Ectodermal cell (in vitro differentiated cells): ENCODE data around the gene ALDH3A1.
A peak's percentile ranks its signal among the peaks of the same experiment; 100 is the strongest.

Experiments used
- H3K27ac ChIP-seq: 2 replicates; pipeline ENCODE4 v1.7.0; 2013; ENCODE audit warnings: mild to moderate bottlenecking, low read depth, low read length; ENCODE audit not compliant: insufficient read depth, poor library complexity, severe bottlenecking
- H3K27me3 ChIP-seq: 2 replicates; pipeline ENCODE4 v1.7.0; 2013; ENCODE audit warnings: mild to moderate bottlenecking, low read length; ENCODE audit not compliant: insufficient read depth, control insufficient read depth, poor library complexity, severe bottlenecking
- H3K36me3 ChIP-seq: one replicate; pipeline ENCODE4 v1.7.0; 2013; ENCODE audit warnings: low read length; ENCODE audit not compliant: control insufficient read depth, insufficient read depth
- H3K4me1 ChIP-seq: one replicate; pipeline ENCODE4 v1.7.0; 2013; ENCODE audit warnings: low read length; ENCODE audit not compliant: control insufficient read depth, insufficient read depth
- H3K4me3 ChIP-seq: 2 replicates; pipeline ENCODE4 v1.7.0; 2013; ENCODE audit warnings: low read depth, low read length, control low read depth; ENCODE audit not compliant: insufficient read depth
- H3K9me3 ChIP-seq: 2 replicates; pipeline ENCODE4 v1.7.0; 2013; ENCODE audit warnings: mild to moderate bottlenecking, low read length, moderate library complexity; ENCODE audit not compliant: control insufficient read depth
- WGBS, 2 experiments: methylation state at CpG; one replicate each; pipeline ENCODE4 v1.1.7; 2013; ENCODE audit warnings: missing lambda C conversion rate in 2 of 2; 5-methylcytosine and 5-hydroxymethylcytosine counted together

The ALDH3A1 gene

GRCh38 chr17:19750020-19750572 is 2.0 kb upstream of the ALDH3A1 start:
- H3K36me3 ChIP-seq: no peaks in the 10 kb centered on the region
- H3K4me3 ChIP-seq: no peak overlapping the region
- no peak overlapping the region for H3K27ac ChIP-seq
- H3K4me1 ChIP-seq: peaks cover 6% of the 10 kb centered on the region
- WGBS, 2 experiments: 93 to 97% methylated on average over 9 of the region's 9 CpGs
- H3K9me3 ChIP-seq: no peaks in the 10 kb centered on the region
- H3K27me3 ChIP-seq: peaks cover 6% of the 10 kb centered on the region

- Histone ChIP-seq H3K27me3 (peaks cover 8% of the 10 kb centered on the region), H3K4me1 (peaks cover 9% of the 10 kb centered on the region), H3K27ac (no peak overlapping the region), H3K9me3 (no peaks in the 10 kb centered on the region), H3K4me3 (no peak overlapping the region), H3K36me3 (no peaks in the 10 kb centered on the region)
- 74 to 76% methylated on average over 13 of the region's 13 CpGs for WGBS, 2 experiments
These were observed 702 bp upstream of the ALDH3A1 start for GRCh38 chr17:19748807-19749193.

DNA sequence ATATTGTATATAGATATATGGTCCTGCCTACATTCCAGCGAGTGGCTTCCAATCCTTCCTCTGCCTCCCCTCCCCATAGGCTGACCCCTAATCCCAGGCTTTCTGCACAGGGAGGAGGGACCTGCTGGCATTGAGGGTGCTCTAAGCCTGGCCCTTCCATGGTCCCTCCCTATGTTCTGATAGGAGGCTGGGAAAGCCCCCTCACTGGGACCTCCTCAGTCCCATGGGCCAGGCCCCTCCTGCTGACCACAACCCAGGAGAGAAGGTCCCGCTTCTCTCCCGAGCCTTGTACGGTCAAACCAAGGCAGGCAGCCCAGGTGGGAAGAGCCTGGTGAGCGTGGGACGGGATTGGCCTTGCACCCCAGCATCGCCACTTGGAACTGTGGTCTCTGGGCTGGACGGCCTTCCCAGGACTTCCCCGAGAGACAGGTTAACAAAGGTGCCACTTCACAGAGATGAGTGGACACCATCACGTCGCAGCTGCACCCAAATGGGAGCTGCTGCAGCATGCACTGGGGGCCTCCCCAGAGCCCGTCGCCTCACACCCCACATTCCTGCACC is 859 bp downstream of the ALDH3A1 start:
- peaks cover 8% of the 10 kb centered on the region for H3K27me3 ChIP-seq
- peaks cover 9% of the 10 kb centered on the region for H3K4me1 ChIP-seq
- H3K4me3 ChIP-seq: no peak overlapping the region
- H3K27ac ChIP-seq: no peak overlapping the region
- 94 to 95% methylated on average over 13 of the region's 13 CpGs for WGBS, 2 experiments
- no peaks in the 10 kb centered on the region for H3K9me3 ChIP-seq
- no peaks in the 10 kb centered on the region for H3K36me3 ChIP-seq

DNA sequence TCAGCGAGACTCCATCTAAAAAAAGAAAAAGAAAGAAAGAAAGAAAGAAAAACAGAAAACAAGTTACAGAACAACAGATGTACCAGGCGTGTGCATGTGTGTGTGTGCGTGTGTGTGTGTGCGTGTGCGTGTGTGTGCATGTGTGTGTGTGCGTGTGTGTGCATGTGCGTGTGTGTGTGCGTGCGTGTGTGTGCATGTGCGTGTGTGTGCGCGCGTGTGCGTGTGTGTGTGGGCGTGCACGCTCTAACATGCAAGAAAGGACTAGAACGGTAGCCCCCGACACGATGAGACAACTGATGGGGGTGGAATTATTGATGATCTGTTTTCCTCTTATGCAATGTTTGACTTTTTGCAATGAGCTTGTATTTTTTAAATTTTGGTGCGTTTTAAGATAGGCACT is 1.6 kb downstream of the ALDH3A1 start:
- Histone ChIP-seq H3K4me3 (no peak overlapping the region), H3K9me3 (no peaks in the 10 kb centered on the region), H3K27ac (no peak overlapping the region), H3K36me3 (no peaks in the 10 kb centered on the region), H3K4me1 (peaks cover 9% of the 10 kb centered on the region), H3K27me3 (peaks cover 8% of the 10 kb centered on the region)
- WGBS, 2 experiments: 91 to 93% methylated on average over 20 of the region's 20 CpGs

GRCh38 chr17:19744922-19745757 is 3.0 kb downstream of the ALDH3A1 start:
- H3K4me3 ChIP-seq: peak overlapping the region; percentile 33
- 32 to 37% methylated on average over 50 of the region's 50 CpGs for WGBS, 2 experiments
- H3K4me1 ChIP-seq: peaks cover 9% of the 10 kb centered on the region
- no peaks in the 10 kb centered on the region for H3K9me3 ChIP-seq
- no peak overlapping the region for H3K27ac ChIP-seq
- H3K27me3 ChIP-seq: peaks cover 8% of the 10 kb centered on the region
- H3K36me3 ChIP-seq: no peaks in the 10 kb centered on the region

DNA sequence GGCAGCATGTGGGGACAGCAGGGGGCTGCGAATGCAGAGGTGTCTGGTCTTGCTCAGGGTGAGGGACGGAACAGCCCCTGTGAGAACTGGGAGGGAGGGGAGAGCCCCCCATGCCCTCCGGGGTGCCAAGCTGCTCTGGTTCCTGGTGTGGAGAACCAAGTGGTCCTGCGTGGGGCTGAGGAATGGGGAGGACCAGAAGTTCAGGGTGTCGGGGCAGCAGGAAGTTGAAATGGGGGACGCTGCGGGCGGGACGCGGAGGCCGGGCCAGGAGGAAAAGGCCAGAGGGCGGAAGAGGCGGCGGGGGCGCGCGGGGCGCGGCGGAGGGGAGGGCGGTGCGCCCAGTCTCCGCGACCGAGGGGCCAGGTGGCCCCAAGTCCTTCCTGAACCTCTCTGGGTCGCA is 3.6 kb downstream of the ALDH3A1 start:
- H3K9me3 ChIP-seq: no peaks in the 10 kb centered on the region
- H3K36me3 ChIP-seq: no peaks in the 10 kb centered on the region
- peaks cover 8% of the 10 kb centered on the region for H3K27me3 ChIP-seq
- peaks cover 9% of the 10 kb centered on the region for H3K4me1 ChIP-seq
- 12 to 16% methylated on average over 26 of the region's 26 CpGs for WGBS, 2 experiments
- H3K4me3 ChIP-seq: peak overlapping the region; percentile 33
- H3K27ac ChIP-seq: no peak overlapping the region

GRCh38 chr17:19743101-19744100 is 4.7 kb downstream of the ALDH3A1 start:
- H3K4me1 ChIP-seq: peaks cover 9% of the 10 kb centered on the region
- no peaks in the 10 kb centered on the region for H3K9me3 ChIP-seq
- WGBS, 2 experiments: 93 to 95% methylated on average over 34 of the region's 34 CpGs
- H3K27ac ChIP-seq: no peak overlapping the region
- H3K27me3 ChIP-seq: peaks cover 8% of the 10 kb centered on the region
- no peak overlapping the region for H3K4me3 ChIP-seq
- no peaks in the 10 kb centered on the region for H3K36me3 ChIP-seq

DNA sequence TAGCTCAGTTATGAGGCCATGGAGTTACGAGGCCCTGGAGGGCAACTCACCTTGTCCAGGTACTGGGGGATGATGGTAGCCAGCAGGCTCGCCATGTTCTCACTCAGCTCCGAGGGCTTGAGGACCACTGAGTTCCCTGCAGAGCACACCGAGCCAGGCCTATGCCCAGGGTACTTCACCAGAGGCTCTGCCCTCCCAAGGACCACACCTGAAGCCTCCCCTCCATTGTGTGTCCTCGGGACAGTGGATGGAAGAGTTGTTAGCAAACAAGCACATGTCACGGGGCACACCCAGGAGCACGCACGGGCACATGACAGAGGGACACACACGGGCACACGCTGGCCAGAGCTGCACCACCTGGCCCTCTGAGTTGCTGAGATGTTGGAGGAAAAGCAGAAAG is 5.6 kb downstream of the ALDH3A1 start:
- Histone ChIP-seq H3K27ac (no peak overlapping the region), H3K4me1 (peaks cover 9% of the 10 kb centered on the region), H3K9me3 (no peaks in the 10 kb centered on the region), H3K4me3 (no peak overlapping the region), H3K27me3 (peaks cover 8% of the 10 kb centered on the region), H3K36me3 (no peaks in the 10 kb centered on the region)
- whole genome bisulfite sequencing, 2 experiments: 95 to 96% methylated on average over 10 of the region's 10 CpGs

DNA sequence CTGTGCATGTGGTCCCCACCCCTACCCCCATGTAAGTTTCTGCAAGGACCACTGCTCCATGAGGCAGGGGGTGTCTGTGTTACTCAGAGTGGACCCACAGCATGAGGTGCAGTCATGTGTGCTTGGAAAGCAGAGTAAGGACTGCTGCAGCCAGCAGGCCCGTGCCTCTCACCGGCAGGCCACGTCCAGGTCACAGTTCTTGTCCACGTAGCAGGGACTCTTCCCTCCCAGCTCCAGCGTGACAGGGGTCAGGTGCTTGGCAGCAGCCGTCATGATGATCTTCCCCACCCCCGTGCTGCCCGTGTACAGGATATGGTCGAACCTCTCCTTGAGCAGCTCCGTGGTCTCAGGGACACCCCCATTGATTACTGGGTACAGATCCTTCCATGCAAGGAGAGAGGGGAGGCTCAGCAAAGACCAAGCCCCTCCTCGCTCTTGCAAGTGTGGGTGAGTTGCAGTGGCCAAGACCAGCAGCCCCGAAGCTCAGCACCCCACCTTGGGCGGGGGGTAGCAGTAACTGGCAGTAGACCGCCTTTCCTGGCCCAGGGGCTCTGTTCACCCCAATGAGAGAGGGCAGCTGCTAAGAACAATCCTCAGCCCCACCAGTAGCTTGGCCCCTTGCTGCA is 6.2 kb downstream of the ALDH3A1 start:
- 94 to 95% methylated on average over 14 of the region's 14 CpGs for WGBS, 2 experiments
- Histone ChIP-seq H3K27me3 (peaks cover 8% of the 10 kb centered on the region), H3K4me1 (peaks cover 9% of the 10 kb centered on the region), H3K27ac (no peak overlapping the region), H3K9me3 (no peaks in the 10 kb centered on the region), H3K36me3 (no peaks in the 10 kb centered on the region), H3K4me3 (no peak overlapping the region)
